G401.6 (cell line): ENCODE measurements around the gene PCDH9.

ENCODE experiments used
- FAIRE-seq: peaks from 2 replicates; lab custom pipeline; 2012; peaks lifted over from hg19 to GRCh38; lab: Jason Lieb, UNC

Gene PCDH9

DNA sequence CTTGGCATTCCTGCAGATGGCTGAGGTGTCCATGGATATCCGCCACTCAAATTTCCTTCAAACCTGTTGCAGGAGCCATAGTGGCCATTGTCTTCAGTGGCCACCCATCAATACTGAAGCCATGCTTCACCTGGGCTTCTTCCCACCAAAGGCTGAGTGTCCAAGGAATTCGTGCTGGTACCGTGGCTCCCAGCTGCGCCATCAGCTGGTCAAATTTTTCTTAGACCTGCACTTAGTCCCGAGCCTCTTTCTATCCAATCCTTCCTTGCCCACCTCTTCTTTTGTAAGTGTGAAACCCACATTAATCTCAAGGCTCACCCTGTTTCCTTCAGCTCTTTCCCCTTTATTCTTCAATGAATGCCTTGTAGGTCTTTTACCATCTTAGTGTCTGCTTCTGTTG lies 152.1 kb downstream of the PCDH9 start:
- no peak for FAIRE-seq

DNA sequence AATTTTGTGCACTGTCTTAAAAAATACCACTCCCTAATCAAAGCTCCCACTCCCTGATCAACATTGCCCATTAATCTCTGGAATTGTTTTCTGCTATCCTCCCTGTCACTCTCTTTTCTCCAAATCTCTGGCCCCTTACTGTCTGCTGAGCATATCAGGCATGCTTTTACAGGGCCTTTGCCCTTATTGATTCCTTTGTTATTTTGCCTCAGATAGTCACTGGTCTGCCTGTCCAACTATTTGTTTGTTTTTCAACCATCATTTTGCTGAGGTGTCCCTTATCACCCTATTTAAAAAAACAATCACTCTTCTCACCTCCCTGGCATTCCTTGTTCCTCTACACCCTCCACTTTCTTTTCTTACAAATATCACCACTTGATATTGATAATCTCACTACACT lies 153.0 kb downstream of the PCDH9 start:
- no peak for FAIRE-seq

DNA sequence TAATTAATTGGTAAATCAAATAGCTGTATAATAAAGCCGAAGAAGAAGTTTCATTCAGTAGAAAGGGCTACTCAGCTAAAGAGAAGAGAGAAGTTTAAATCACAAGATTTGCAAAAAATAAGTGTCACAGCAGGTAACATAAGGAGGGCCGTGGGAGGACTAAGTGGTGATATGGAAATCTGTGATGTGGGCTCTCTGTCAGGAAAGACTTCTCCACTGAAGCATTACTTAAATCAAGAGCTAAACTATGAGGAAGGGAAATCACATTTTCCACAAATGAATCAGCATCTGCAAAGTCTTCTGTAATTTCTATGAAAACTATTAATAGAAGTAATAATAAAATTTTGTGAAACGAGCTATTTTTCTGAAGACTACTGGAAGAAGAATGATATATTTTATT lies 153.8 kb downstream of the PCDH9 start:
- no peak for FAIRE-seq

DNA sequence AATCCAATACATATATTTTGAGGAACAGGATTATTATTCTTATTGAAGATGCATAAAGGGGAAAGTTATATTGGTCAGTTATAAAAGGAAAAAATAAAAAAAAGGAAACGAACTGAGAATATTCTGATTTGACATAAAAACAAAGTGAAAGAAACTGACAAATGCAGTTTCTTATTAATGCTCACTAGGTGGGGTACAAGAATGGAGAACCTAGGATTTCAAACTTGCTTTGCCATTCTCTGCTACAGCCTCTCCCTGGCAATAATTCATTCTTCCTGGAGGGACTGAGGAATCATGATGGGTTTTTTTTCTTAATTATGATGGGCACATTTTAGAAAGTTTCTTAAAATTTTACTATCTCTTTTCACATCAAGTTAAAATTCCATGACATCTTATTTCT lies 154.9 kb downstream of the PCDH9 start:
- FAIRE-seq: no peak

DNA sequence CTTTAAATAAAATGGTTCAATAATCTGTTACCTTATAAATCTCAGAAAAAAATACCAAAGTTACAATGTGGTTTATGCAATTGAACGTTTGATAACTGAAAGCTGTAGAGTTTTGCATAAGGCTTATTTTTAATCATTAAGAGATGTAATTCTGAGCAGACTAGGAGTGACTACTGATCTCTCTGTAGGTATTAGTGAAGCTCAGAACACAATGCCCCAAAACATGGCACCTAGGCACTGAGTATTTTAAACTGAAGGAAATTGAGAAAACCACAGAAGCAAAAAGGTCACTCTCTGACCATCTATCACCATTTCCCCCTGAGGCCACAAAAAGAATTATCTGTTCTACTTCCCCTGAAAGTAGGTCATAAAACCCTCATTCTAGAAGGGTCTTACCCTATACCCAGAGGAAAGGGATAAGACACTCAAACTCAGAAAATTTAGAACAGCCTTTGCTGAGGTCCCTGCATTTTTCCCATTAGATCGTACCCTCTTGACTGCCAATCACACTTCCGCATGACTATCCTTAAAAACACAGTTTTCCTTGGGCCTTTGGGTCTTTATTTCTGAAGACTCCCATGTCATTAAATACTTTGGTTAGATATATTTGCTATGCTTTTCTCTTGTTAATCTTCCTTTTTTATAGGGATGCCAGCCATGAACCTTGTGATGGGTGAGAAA lies 158.1 kb downstream of the PCDH9 start:
- no peak for FAIRE-seq

DNA sequence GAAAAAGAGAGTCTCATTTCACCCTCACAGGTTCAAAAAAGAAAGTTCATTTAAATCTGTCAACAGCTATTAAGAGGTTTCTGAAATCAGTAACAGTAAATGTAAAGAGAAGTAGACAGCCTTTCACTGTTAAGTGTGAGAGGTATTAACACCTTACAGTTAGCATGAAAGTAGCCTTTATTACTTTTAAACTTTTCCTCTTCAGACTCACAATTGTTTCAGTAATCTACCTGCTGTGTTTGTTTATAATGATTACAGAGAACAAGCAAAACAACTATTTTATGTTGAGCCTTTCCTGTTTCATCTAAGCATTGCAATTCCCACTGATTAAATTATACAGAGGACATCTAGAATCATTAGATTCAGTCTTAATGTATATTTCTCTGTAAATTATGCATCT lies 159.8 kb downstream of the PCDH9 start:
- FAIRE-seq: no peak

DNA sequence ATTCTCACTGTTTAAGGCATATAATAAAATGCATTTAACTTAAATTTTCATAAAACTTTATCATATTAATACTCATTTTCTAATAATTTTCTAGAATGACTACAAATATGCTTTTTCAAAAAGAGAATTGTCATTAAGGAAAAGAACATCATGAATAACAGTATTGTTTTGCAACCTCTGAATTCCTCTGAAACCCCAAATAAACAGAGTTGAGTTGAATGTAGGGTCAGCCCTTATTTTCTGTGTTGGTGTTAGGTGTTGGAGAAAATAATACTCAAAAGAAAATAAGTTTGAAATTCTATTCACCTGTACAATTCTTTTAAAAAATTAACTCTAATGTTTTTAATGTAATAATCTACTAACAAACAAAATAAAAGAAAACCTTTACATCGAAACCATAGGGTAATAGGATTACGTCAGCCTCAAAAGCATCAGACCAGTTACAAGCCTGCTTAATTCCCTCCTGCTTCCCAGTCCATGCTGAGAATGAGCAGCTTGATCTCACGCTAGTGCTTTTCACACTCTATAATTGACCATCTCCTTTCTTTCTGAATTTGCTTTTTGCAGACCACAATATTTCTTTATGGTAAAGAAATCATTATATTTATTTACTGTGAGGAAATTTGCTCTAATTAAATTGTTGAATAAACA lies 160.9 kb downstream of the PCDH9 start:
- FAIRE-seq: no peak

DNA sequence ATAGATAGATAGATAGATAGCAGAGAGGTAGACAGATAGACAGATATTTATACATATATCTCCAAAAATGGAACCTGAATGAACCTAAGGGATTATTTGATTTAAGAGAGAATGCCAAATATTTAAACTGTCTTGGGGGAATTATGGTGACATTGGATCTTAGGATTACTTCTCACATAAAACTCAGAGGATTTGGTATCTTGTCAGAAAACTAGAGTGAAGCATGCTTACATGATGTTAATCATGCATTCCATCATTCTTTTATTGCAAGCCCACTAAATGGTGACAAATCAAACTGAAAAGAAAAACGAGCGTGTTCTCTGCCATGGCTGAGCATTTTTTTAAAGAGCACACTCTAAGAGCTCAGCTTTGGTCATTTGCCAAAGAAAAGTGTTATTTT lies 165.2 kb downstream of the PCDH9 start:
- no peak for FAIRE-seq

DNA sequence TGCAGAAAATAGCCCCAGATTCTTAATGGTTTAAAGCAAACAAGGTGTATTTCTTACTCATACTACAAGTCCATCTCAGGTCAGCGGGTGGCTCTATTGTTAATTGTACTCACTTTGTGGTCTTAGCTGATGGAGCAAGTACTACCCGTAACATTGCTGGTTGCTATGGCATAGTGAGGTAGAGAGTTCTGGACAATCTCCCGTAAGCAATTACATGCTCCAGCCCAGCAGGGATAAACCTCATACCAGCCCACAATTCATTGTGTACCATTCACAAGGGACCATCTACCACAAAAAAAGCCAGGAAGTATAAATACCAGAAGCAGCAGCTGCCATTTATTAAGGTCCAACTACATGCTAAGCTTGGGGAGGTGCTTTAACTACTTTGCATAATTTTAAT lies 167.1 kb downstream of the PCDH9 start:
- FAIRE-seq: no peak

DNA sequence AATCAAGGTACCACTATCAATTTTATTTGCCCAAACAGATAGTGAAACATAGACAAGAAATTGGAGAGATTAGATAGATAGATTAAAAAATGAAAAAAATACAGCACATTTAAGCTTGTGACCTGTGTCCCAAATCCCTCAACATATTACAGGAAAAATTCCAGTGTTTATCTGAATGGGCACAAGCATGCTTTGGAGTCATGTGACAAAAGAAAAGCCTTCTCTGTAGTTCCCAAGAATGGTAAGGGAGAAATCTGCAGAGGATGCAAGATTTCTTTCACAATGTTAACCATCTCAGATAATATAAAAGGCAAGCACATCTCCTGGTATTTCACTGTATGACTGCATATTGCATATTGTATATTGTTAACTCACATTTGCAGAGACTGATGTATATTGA lies 168.0 kb downstream of the PCDH9 start:
- FAIRE-seq: no peak

DNA sequence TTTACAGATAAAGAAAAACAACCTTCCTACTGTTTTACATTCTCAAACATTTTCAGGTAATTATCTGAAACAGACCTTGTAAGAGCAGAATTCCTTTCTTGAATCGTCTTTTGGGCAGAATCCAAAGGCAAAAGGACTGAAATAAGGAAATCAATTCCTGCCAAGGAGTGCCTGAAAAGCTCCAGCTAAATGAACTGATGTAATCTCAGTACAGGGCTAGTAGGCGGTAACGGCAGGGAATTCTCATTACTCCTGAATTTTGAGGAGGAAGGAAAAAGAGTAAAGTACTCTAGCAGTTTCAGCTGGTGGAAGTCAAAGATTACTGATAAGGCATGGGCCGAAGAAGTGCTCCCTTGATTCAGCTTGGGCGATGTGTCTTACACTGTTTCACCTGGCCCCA lies 168.4 kb downstream of the PCDH9 start:
- no peak for FAIRE-seq

DNA sequence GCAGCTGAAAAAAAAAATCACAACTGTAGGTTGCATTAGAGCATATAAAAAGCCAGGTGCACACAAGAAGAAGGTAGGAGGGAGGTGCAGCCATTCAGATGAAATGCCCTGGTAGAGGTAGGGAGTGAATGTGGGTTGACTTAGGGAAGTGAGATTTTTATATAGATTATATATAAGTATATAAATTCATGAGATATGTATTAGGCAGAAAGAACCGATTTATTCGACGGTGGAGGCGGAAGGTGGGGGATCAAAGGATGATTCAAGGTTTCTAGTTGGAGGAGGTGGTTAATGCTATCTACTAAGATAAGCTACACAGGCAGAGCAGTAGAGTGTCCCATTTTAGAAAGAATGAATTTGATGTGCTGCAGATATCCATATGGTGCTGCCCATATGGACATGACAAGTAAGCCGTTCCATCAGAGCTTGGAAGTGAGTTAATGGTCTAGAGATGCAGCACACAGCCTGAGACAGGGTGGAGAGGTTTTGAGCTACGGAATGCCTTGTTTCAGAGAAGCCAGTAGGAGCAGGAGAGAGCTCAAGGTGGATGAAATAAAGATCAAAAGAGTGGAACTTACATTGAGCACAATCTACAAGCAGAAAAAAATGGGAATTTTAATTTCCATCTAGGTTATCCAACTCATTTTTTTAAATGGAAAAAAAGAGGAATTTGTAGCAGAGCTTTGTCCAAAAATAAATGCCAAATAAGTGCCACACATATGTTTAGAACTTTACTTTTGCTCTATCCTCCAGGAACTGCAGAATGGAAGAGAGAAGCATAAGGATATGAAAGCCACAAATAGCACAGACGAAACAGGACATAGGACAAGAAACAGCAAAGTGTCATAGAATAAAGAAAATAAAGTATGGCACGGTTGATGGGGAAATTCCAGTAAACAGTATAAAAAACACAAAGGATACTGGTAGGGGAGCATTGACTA lies 177.3 kb downstream of the PCDH9 start:
- FAIRE-seq: no peak

DNA sequence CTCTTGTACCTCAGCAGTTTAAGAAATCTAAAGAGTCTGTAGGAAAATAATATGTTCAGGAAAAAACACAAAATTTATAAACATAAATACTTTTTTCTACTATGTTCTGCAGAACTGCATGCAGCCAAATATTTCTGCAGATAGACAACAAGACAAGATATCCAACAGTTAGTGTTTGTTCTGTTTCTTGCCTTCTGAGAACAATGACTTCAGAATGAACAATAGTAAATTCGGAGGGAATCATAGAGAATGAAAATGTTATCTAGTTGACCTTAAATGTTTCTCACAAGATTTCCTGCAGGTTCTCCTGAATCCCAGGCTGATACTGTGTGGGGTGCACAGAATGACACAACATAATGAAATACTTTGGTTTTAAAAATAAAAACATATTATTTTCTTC lies 180.4 kb downstream of the PCDH9 start:
- no peak for FAIRE-seq

DNA sequence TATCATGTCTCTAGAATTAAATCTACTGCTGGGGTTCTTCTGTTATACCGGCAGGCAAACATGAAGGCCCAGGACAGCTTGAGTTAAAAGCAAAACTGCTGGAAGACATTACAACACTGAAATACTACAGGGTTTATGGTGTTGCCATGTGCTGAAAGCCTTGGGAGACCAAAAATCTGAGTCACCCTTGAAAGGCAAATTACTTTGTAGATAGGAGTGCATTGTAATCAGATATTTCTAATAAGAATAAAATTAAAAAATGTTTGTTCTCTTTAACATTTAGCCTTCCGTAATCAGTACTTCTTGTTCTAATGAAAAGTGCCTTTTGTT lies 181.3 kb downstream of the PCDH9 start:
- FAIRE-seq: no peak

DNA sequence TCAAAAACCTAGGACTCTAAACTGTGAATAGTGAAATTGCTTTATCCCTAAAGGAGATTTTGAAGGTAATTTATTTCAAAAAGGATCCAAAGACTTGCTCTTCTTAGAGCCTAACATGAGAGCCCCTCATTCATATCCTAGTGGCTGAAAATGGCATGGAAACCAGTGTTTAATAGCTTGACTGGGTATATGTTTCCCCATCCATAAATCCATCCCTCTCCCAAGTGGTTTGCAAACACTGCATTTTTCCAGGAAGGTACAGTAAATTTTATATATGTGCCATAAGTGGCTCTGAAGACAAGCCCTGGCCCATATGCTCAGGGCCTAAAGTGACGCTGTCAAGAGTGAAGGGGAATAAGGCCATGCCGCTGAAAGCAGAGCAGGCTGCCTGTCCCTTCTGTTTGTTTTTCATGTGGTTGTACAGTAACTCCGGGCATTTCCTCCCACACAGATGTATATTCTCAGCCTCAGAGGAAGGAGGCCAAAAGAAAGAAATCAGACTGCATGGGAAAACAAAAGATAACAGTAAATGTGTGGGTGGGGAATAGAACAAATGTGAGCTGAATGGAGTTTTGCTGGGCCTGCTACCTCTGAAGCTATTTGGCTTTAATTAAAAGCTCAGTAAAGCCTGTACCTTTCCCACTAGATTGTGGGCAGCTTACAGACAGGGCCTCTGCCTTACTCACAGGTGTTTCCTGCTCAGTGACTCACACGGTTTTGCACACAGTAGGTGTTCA lies 181.9 kb downstream of the PCDH9 start:
- FAIRE-seq: no peak

DNA sequence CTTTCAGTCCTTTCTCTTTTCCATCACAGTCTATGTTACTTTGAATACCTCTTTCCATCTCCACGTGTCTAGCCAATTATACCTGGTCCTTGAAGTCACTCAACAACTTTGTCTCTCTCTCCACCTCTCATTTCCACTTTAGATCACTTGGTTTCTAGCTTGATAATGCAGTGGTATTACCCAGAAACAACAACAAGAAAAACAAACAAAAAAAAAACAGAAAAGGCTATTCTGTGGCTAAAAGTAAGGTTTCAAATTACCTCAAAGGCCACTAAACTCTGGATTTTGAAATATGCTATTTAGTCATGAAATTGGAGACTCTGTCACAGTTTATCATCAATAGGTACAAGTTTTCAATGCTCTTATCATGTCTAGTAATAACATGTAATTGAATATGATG lies 184.8 kb downstream of the PCDH9 start:
- no peak for FAIRE-seq

DNA sequence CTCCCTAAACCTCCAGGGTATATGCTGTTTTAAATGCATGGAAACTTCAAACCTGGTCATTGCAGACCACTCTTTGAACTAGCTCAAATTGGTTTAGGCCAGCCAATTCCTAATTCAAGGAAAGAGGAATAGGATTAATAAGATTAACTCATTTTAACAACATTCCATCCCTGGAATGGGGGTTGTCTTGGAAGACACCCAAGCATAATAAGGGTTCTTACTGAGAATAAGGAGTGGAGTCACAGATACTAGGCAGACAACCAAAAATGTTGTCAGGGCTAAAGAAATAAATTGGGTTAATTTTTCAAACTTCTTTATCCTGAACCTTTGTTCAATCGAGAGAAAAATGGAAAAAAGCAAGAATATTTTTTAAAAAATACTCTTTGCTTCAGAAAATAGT lies 186.2 kb downstream of the PCDH9 start:
- FAIRE-seq: no peak

DNA sequence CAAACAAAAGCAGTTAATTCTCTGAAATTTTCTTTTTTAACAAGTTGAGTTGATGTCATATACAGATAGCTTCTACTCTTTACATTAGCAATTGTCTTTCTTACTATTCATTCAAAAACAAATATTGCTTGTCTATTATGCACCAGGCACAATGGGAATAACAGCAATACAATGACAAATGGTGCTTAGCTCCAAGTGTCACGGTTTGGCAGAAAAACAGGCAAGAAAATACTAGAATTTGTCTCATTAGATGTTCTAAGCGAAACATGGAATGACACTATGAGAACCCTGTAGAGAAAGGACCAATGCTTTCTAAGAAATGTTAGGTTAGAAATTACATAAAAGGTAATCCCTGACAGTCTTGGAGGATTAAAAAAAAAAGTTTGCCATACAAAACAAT lies 187.6 kb downstream of the PCDH9 start:
- FAIRE-seq: no peak

DNA sequence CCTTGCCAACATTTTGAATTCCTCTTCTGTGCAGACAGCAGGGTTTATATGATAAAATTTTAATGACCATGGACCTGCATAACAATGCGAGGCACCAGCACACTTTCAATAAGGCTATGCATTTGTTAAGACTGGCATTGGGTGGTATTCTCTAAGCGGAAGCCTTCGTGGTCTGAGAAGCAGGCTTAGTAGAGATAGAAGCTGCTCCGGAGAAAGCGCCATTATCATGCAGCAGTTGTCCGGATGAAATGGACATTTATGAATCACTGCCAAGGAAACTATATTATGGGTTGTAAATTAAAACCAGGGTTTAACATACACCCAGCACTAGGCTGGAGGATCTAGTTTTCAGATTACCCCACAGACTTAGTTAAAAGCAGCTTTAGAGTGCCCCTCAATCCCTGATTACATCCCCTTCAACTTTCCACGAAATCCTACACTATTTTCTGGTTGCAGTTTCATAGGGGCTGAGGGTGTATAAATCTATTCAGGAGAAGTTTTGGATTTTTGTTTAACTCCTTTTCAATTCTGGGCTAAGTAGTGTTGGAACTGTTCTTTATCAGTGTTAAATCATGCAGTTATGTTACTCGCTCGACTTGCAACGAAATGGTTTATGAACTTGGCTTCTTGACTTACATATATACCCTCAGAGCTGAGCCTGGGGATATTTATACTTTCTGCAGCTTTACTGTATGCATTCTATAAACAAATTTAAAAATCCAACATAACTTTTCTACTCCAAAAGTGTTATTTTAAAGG lies 193.3 kb downstream of the PCDH9 start:
- no peak for FAIRE-seq

DNA sequence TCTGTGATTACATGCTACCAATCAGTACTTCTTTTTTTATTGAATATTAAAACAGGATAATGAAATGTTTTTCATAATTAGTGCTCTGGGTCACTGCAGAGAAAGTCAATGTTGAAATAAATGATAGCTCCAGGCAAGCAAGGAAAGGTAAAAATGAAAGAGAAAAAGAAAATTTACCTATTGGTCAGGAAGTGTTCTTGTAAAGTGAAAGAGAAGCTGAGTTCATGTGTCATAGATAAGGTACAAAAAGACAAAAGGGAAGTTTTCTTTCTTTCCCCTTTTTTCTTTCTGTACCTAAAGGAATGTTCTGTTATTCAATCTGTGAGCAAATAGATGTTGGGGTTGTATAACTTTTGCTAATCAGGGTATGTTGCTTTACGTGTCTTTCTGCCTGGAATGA lies 197.0 kb downstream of the PCDH9 start:
- no peak for FAIRE-seq

DNA sequence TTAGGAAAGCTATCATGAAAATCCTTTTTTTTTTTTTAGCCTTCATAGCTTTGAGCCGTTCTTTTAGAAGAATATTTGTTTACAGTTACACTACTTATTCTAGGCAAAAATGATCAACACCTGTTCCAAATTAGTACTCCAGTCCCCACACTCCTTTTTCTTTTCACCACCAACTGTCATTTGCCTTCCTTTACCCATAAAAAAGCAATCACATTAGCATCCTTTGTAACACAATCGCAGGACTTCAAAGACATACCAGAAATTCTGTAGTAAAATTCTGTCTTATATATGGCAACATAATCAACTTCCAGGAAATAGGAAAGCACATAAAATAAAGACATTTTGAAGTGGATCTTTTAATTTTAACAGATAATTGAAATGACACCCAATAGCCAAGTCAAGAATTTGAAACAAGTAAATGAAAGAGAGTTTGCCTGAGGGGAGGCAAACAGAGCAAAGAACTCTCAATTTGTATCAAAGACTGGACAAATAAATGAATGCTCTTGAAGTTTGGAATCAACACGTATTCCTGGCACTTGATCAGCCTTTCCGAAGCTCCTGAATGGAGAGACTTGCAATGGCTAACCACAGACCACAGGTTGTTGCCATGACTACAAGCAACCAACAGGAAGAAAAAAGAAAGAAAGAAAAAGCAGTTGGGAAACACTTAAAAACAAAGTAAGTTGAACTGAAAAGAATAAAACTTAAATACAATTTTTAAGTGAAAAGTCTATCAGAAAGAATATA lies 206.8 kb downstream of the PCDH9 start:
- FAIRE-seq: no peak
